IMR-90 (cell line): ENCODE data around the gene CACNA1D. TPM values are rescaled to one million over a fixed set of nuclear protein-coding genes. Genes with fewer than 3 reads are reported as not detected.

ENCODE experiments used
- ATAC-seq: fragments of 200-7000 bp; cut with Tn5 transposase; 2 replicates; pipeline ENCODE4 v1.9.1; 2020; ENCODE audit warnings: low read depth, mild to moderate bottlenecking, moderate library complexity
- BruUV-seq: library from RNA; stranded (reverse); fragments of 400-500 nt; replicated peaks from 2 replicates; lab custom pipeline; 2021; lab: Mats Ljungman, UMichigan
- CTCF ChIA-PET: fragments of 300-600 bp; formaldehyde crosslinking; extraction: SDS; loops from one replicate; lab custom pipeline; 2021; ENCODE audit warnings: antibody characterized with exemption; lab: Yijun Ruan, JAX
- POLR2A ChIA-PET: fragments of 300-600 bp; sonication (Branson Sonifier 250); formaldehyde crosslinking; loops from one replicate; lab custom pipeline; 2022; ENCODE audit warnings: antibody characterized with exemption; ENCODE audit not compliant: unreplicated experiment; lab: Charles Lee
- DNase-seq: peaks from one replicate; pipeline ENCODE4 v3.0.0; 2013
- H2AFZ ChIP-seq: replicated peaks from 2 replicates; pipeline ENCODE3; 2013; ENCODE audit warnings: low read length, mild to moderate bottlenecking; ENCODE audit not compliant: poor library complexity
- H2AK5ac ChIP-seq: 2 replicates; pipeline ENCODE4 v1.6.1; 2013; ENCODE audit warnings: low read depth, low read length, inconsistent platforms
- H2AK9ac ChIP-seq: replicated peaks from 2 replicates; pipeline ENCODE3; 2013; ENCODE audit warnings: mild to moderate bottlenecking, low read depth, low read length, moderate library complexity; ENCODE audit not compliant: poor library complexity
- H2BK120ac ChIP-seq: 2 replicates; pipeline ENCODE4 v1.6.1; 2013; ENCODE audit warnings: low read depth, low read length, inconsistent platforms
- H2BK15ac ChIP-seq: 3 replicates; pipeline ENCODE4 v1.6.1; 2013; ENCODE audit warnings: low read depth, low read length, inconsistent platforms
- H2BK20ac ChIP-seq: 2 replicates; pipeline ENCODE4 v1.6.1; 2013; ENCODE audit warnings: low read depth, mild to moderate bottlenecking, inconsistent platforms, low read length, moderate library complexity
- H2BK5ac ChIP-seq: 2 replicates; pipeline ENCODE4 v1.6.1; 2013; ENCODE audit warnings: mild to moderate bottlenecking, low read depth, low read length, inconsistent platforms; ENCODE audit not compliant: poor library complexity, severe bottlenecking
- H3K14ac ChIP-seq: replicated peaks from 2 replicates; pipeline ENCODE4 v1.6.1; 2013; ENCODE audit warnings: low read depth, low read length, inconsistent platforms
- H3K18ac ChIP-seq: 2 replicates; pipeline ENCODE4 v1.6.1; 2013; ENCODE audit warnings: low read depth, low read length, control low read depth
- H3K23ac ChIP-seq: 2 replicates; pipeline ENCODE4 v1.6.1; 2013; ENCODE audit warnings: low read depth, low read length, inconsistent platforms
- H3K27ac ChIP-seq: 2 replicates; pipeline ENCODE4 v1.5.1; 2013; ENCODE audit warnings: mild to moderate bottlenecking, control low read depth, low read length; ENCODE audit not compliant: insufficient read depth
- H3K27me3 ChIP-seq: 2 replicates; pipeline ENCODE4 v1.6.1; 2013; ENCODE audit warnings: low read length; ENCODE audit not compliant: control insufficient read depth, insufficient read depth
- H3K36me3 ChIP-seq: 2 replicates; pipeline ENCODE4 v1.6.1; 2013; ENCODE audit warnings: low read length, mixed read lengths; ENCODE audit not compliant: control insufficient read depth, insufficient read depth
- H3K4ac ChIP-seq: 2 replicates; pipeline ENCODE4 v1.6.1; 2013; ENCODE audit warnings: low read depth, low read length, inconsistent platforms
- H3K4me1 ChIP-seq: 2 replicates; pipeline ENCODE4 v1.6.1; 2013; ENCODE audit warnings: low read length, mixed read lengths; ENCODE audit not compliant: control insufficient read depth, insufficient read depth
- H3K4me2 ChIP-seq: 2 replicates; pipeline ENCODE4 v1.6.1; 2013; ENCODE audit warnings: low read depth, mild to moderate bottlenecking, control low read depth, low read length, moderate library complexity
- H3K4me3 ChIP-seq: 2 replicates; pipeline ENCODE4 v1.5.1; 2013; ENCODE audit warnings: low read depth, mild to moderate bottlenecking, control low read depth, low read length, moderate library complexity; ENCODE audit not compliant: insufficient read depth
- H3K56ac ChIP-seq: 2 replicates; pipeline ENCODE4 v1.6.1; 2013; ENCODE audit warnings: low read length, inconsistent platforms; ENCODE audit not compliant: insufficient read depth; ENCODE audit errors: extremely low read depth
- H3K79me1 ChIP-seq, 2 experiments: 2 replicates each; pipeline ENCODE4 v1.6.1; 2013; ENCODE audit warnings: low read length in 2 of 2, inconsistent platforms in 1 of 2, low read depth in 1 of 2
- H3K9ac ChIP-seq: 2 replicates; pipeline ENCODE4 v1.6.1; 2013; ENCODE audit warnings: low read depth, low read length, control low read depth
- H3K9me1 ChIP-seq: 2 replicates; pipeline ENCODE4 v1.6.1; 2013; ENCODE audit warnings: low read length, inconsistent platforms; ENCODE audit not compliant: insufficient read depth
- H3K9me3 ChIP-seq: 2 replicates; pipeline ENCODE4 v1.6.1; 2013; ENCODE audit warnings: low read length; ENCODE audit not compliant: control insufficient read depth, insufficient read depth
- H4K20me1 ChIP-seq: 2 replicates; pipeline ENCODE4 v1.6.1; 2013; ENCODE audit warnings: low read length, inconsistent platforms; ENCODE audit not compliant: insufficient read depth
- H4K5ac ChIP-seq: 2 replicates; pipeline ENCODE4 v1.6.1; 2013; ENCODE audit warnings: mild to moderate bottlenecking, low read depth, low read length, control low read depth
- H4K8ac ChIP-seq, 2 experiments: 2 replicates each; pipeline ENCODE4 v1.6.1; 2013; ENCODE audit warnings: low read depth in 2 of 2, low read length in 2 of 2, control low read depth in 1 of 2, inconsistent platforms in 1 of 2
- H4K91ac ChIP-seq: 2 replicates; pipeline ENCODE4 v1.6.1; 2013; ENCODE audit warnings: low read depth, low read length, inconsistent platforms; ENCODE audit not compliant: insufficient read depth
- CEBPB ChIP-seq: IDR thresholded peaks from 2 replicates; pipeline ENCODE4 v1.6.1; 2012; ENCODE audit warnings: low read depth, low read length, improper control_type of control experiment
- CHD1 ChIP-seq: IDR thresholded peaks from 2 replicates; pipeline ENCODE4 v1.6.1; 2012; ENCODE audit warnings: low read depth, low read length, improper control_type of control experiment
- MAFK ChIP-seq: IDR thresholded peaks from 2 replicates; pipeline ENCODE4 v1.6.1; 2012; ENCODE audit warnings: low read depth, low read length, improper control_type of control experiment
- MAZ ChIP-seq: IDR thresholded peaks from 2 replicates; pipeline ENCODE4 v1.6.1; 2012; ENCODE audit warnings: low read depth, mild to moderate bottlenecking, low read length, improper control_type of control experiment, moderate library complexity, borderline replicate concordance
- MXI1 ChIP-seq: IDR thresholded peaks from 2 replicates; pipeline ENCODE4 v1.6.1; 2012; ENCODE audit warnings: low read depth, mild to moderate bottlenecking, low read length, moderate library complexity, borderline replicate concordance
- NFE2L2 ChIP-seq: fragments of 150-350 bp; IDR thresholded peaks from 2 replicates; pipeline ENCODE4 v1.6.1; 2016; ENCODE audit warnings: low read depth, mild to moderate bottlenecking, low read length
- RCOR1 ChIP-seq: IDR thresholded peaks from 2 replicates; pipeline ENCODE4 v1.6.1; 2012; ENCODE audit warnings: mild to moderate bottlenecking, low read length, improper control_type of control experiment; ENCODE audit not compliant: insufficient replicate concordance
- RFX5 ChIP-seq: IDR thresholded peaks from 2 replicates; pipeline ENCODE4 v1.8.0; 2012; ENCODE audit warnings: low read depth, mild to moderate bottlenecking, low read length, moderate library complexity
- WGBS, 2 experiments: methylation state at CpG; one replicate each; pipeline versions ENCODE4 v1.1.5 to v1.1.7; 2013; ENCODE audit warnings: missing lambda C conversion rate in 2 of 2; ENCODE audit not compliant: insufficient read length in 1 of 2; ENCODE audit errors: extremely low coverage in 2 of 2; 5-methylcytosine and 5-hydroxymethylcytosine counted together
- dilution Hi-C: fragments of 300-500 bp; cut with HindIII; formaldehyde crosslinking; loops from one replicate; pipeline ENCODE4 v1.14.3; 2018; ENCODE audit warnings: low sequenced_read_pairs; ENCODE audit not compliant: unreplicated experiment
- in situ Hi-C: fragments of 300-500 bp; cut with MboI; formaldehyde crosslinking; loops from 3 replicates; pipeline ENCODE4 v1.14.3; 2019; ENCODE audit warnings: low sequenced_read_pairs, inconsistent platforms, mixed read lengths
- intact Hi-C: fragments of 100-400 bp; cut with micrococcal nuclease; formaldehyde crosslinking; loops from 2 replicates; pipeline ENCODE4 v1.10.0; 2022
- polyA plus RNA-seq, 3 experiments: library from polyadenylated mRNA; depleted of rRNA; stranded (reverse); fragments of >200 nt; gene quantifications; 2 replicates each; pipeline ENCODE4 v1.2.3, GENCODE V29; 2012; ENCODE audit warnings: low replicate concordance in 1 of 3
- total RNA-seq: library from RNA; depleted of rRNA; stranded (reverse); fragments of >200 nt; gene quantifications from 2 replicates; pipeline ENCODE4 v1.2.3, GENCODE V29; 2012
- TF ChIP-seq, protein P1 (sequence below): fragments of 150-350 bp; IDR thresholded peaks from 2 replicates; pipeline ENCODE4 v1.6.1; 2017; ENCODE audit warnings: mild to moderate bottlenecking, antibody characterized with exemption, low read length, low read depth
- TF ChIP-seq, protein P2 (sequence below): conservative IDR thresholded peaks from 2 replicates; pipeline ENCODE4 v1.5.1; 2012; ENCODE audit warnings: mild to moderate bottlenecking, low read depth, low read length, improper control_type of control experiment

Gene CACNA1D
- total and polyA plus RNA-seq, 2 of the 4 experiments (the other 2 are of a cell fraction): 0.07 TPM; not detected in 1

DNA sequence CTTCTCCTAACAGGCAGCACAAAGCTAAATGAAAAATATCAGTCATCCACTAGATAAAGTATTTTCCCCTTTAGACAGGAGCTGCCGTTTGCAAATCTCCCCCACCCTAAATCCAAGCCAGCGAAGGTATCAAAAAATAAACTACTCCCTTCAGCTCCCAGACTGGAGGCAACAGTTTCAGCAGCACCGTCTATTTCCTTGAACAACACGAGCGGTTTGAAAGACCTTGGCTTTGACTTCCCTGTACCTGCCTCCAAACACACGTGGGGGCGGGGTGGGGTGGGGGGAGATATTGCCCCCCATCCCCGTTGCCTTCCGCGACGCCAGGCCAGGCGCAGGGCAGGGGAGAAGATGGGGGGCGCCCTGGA is 832 bp upstream of the CACNA1D start:
- Histone ChIP-seq H4K20me1 (no peaks in the 10 kb centered on the region), H4K91ac (no peak overlapping the region), H2AK9ac (no peak overlapping the region), H3K27ac (no peak overlapping the region), H3K4me3 (no peak overlapping the region), H3K18ac (no peak overlapping the region), H2BK120ac (no peak overlapping the region), H4K5ac (no peak overlapping the region), H3K4me1 (no peaks in the 10 kb centered on the region), H2AFZ (no peak overlapping the region), H4K8ac (no peak overlapping the region), H3K4me2 (no peak overlapping the region), H3K36me3 (no peaks in the 10 kb centered on the region), H3K9ac (no peak overlapping the region), H3K9me1 (no peaks in the 10 kb centered on the region), H3K27me3 (peaks cover 51% of the 10 kb centered on the region), H3K56ac (no peak overlapping the region), H3K23ac (no peak overlapping the region), H3K14ac (no peak overlapping the region), H2BK15ac (no peak overlapping the region), H2BK5ac (no peak overlapping the region), H2BK20ac (no peak overlapping the region), H2AK5ac (no peak overlapping the region), H3K9me3 (no peaks in the 10 kb centered on the region), H3K79me1 (no peaks in the 10 kb centered on the region), H3K4ac (no peak overlapping the region)
- TF ChIP-seq, protein P1, sequence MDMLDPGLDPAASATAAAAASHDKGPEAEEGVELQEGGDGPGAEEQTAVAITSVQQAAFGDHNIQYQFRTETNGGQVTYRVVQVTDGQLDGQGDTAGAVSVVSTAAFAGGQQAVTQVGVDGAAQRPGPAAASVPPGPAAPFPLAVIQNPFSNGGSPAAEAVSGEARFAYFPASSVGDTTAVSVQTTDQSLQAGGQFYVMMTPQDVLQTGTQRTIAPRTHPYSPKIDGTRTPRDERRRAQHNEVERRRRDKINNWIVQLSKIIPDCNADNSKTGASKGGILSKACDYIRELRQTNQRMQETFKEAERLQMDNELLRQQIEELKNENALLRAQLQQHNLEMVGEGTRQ: no peak
- no peak for TF ChIP-seq MAFK
- TF ChIP-seq, protein P2, sequence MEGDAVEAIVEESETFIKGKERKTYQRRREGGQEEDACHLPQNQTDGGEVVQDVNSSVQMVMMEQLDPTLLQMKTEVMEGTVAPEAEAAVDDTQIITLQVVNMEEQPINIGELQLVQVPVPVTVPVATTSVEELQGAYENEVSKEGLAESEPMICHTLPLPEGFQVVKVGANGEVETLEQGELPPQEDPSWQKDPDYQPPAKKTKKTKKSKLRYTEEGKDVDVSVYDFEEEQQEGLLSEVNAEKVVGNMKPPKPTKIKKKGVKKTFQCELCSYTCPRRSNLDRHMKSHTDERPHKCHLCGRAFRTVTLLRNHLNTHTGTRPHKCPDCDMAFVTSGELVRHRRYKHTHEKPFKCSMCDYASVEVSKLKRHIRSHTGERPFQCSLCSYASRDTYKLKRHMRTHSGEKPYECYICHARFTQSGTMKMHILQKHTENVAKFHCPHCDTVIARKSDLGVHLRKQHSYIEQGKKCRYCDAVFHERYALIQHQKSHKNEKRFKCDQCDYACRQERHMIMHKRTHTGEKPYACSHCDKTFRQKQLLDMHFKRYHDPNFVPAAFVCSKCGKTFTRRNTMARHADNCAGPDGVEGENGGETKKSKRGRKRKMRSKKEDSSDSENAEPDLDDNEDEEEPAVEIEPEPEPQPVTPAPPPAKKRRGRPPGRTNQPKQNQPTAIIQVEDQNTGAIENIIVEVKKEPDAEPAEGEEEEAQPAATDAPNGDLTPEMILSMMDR: no peak
- TF ChIP-seq CHD1: no peak
- TF ChIP-seq MAZ: no peak
- TF ChIP-seq MXI1: no peak
- TF ChIP-seq NFE2L2: no peak
- no peak for TF ChIP-seq RFX5
- no peak for TF ChIP-seq CEBPB
- TF ChIP-seq RCOR1: no peak
- in situ Hi-C loops: no loop called here
- ATAC-seq (no peak), DNase-seq (no peak)
- WGBS, 2 experiments: no CpG with 5 or more reads among the region's 13 CpGs
- intact Hi-C loops: loop anchor here (10.0 kb wide), 1 partner anchor 179 kb away; no protein-coding TSS in a partner anchor
- POLR2A ChIA-PET: no interaction called here
- BruUV-seq: no TSS peak
- CTCF ChIA-PET: no interaction called here
- dilution Hi-C loops: no loop called here
